NCI-H1417 (cell line): ENCODE data around the gene PALLD.
A peak's percentile ranks its signal among the peaks of the same experiment; 100 is the strongest.

Experiments
- DNase-seq, 3 experiments: peaks; one replicate each; lab custom pipeline; 2025; lab: John Stamatoyannopoulos, UW

Gene PALLD

GRCh38 chr4:168527560-168527959, 30.7 kb downstream of the PALLD start:
- DNase-seq: no peak

- peak in 1 of 3 experiments; percentile 39 for DNase-seq
Observed at GRCh38 chr4:168528131-168528949, 31.5 kb downstream of the PALLD start.

GRCh38 chr4:168529257-168529656, 32.4 kb downstream of the PALLD start:
- no peak for DNase-seq

GRCh38 chr4:168531305-168531704, 34.5 kb downstream of the PALLD start:
- DNase-seq: no peak

- peak in 1 of 3 experiments; percentile 6 for DNase-seq
Observed at GRCh38 chr4:168534535-168534934, 37.7 kb downstream of the PALLD start.

GRCh38 chr4:168535689-168536088, 38.8 kb downstream of the PALLD start:
- no peak for DNase-seq

- DNase-seq: no peak
Observed at GRCh38 chr4:168536448-168536847, 39.6 kb downstream of the PALLD start.

- no peak for DNase-seq
Observed at GRCh38 chr4:168537086-168537485, 40.2 kb downstream of the PALLD start.

- no peak for DNase-seq
Observed at GRCh38 chr4:168537571-168537970, 40.7 kb downstream of the PALLD start.

GRCh38 chr4:168538632-168539031, 41.8 kb downstream of the PALLD start:
- no peak for DNase-seq

GRCh38 chr4:168540086-168540485, 43.2 kb downstream of the PALLD start:
- peak in 1 of 3 experiments; percentile 5 for DNase-seq

- DNase-seq: peak in 1 of 3 experiments; percentile 74
Observed at GRCh38 chr4:168540503-168541265, 43.8 kb downstream of the PALLD start.

- DNase-seq: no peak
Observed at GRCh38 chr4:168541266-168541953, 44.6 kb downstream of the PALLD start.

- DNase-seq: no peak
Observed at GRCh38 chr4:168549143-168549542, 52.3 kb downstream of the PALLD start.

GRCh38 chr4:168550064-168550766, 53.4 kb downstream of the PALLD start:
- peak in 1 of 3 experiments; percentile 20 for DNase-seq

GRCh38 chr4:168551211-168551610, 54.4 kb downstream of the PALLD start:
- DNase-seq: no peak

GRCh38 chr4:168551945-168552695, 55.3 kb downstream of the PALLD start:
- DNase-seq: peak in 1 of 3 experiments; percentile 26

- no peak for DNase-seq
Observed at GRCh38 chr4:168553714-168554370, 57.0 kb downstream of the PALLD start.

GRCh38 chr4:168555437-168555836, 58.6 kb downstream of the PALLD start:
- DNase-seq: peak in 1 of 3 experiments; percentile 9

- no peak for DNase-seq
Observed at GRCh38 chr4:168557658-168558057, 60.8 kb downstream of the PALLD start.

GRCh38 chr4:168558599-168558998, 61.7 kb downstream of the PALLD start:
- no peak for DNase-seq
